Activated B cell treated with CpG ODN at 0.5 μM for 24 hours (primary cell): ENCODE measurements around the gene MRPL19. TPM values are rescaled to one million over a fixed set of nuclear protein-coding genes. Genes with fewer than 3 reads are reported as not detected.

Experiments used
- ATAC-seq: fragments of 200-7000 bp; cut with Tn5 transposase; one replicate; pipeline ENCODE4 v1.10.0; 2021; ENCODE audit warnings: low read depth, mild to moderate bottlenecking, moderate library complexity
- CTCF ChIA-PET: fragments of 350-600 bp; sonication (Branson Sonifier 250); formaldehyde crosslinking; loops from one replicate; lab custom pipeline; 2021; ENCODE audit warnings: antibody characterized with exemption; lab: Charles Lee
- POLR2A ChIA-PET: fragments of 350-600 bp; sonication (Branson Sonifier 250); formaldehyde crosslinking; loops from one replicate; lab custom pipeline; 2021; ENCODE audit warnings: antibody characterized with exemption; lab: Charles Lee
- DNase-seq: peaks from one replicate; pipeline ENCODE4 v3.0.0; 2022
- H3K27ac Mint-ChIP-seq: one replicate; pipeline ENCODE4 v1.8.0; 2020; ENCODE audit warnings: mixed read lengths
- H3K27me3 Mint-ChIP-seq: one replicate; pipeline ENCODE4 v1.8.0; 2021; ENCODE audit warnings: mixed read lengths
- H3K36me3 Mint-ChIP-seq: one replicate; pipeline ENCODE4 v1.8.0; 2021; ENCODE audit warnings: low read depth, mixed read lengths
- H3K4me1 Mint-ChIP-seq: one replicate; pipeline ENCODE4 v1.8.0; 2021; ENCODE audit warnings: mixed read lengths
- H3K4me3 Mint-ChIP-seq: one replicate; pipeline ENCODE4 v1.8.0; 2020; ENCODE audit warnings: mild to moderate bottlenecking, mixed read lengths
- H3K9me3 Mint-ChIP-seq: one replicate; pipeline ENCODE4 v1.8.0; 2020; ENCODE audit warnings: mixed read lengths
- CTCF ChIP-seq: fragments of 200-600 bp; IDR thresholded peaks from one replicate; pipeline ENCODE4 v1.8.0; 2022; ENCODE audit warnings: antibody characterized with exemption, mild to moderate bottlenecking
- intact Hi-C: fragments of 100-400 bp; cut with micrococcal nuclease; formaldehyde crosslinking; loops from one replicate; pipeline ENCODE4 v1.15.1; 2024
- total RNA-seq: library from RNA; stranded (reverse); gene quantifications from 2 replicates; pipeline ENCODE4 v1.2.3, GENCODE V29; 2022

MRPL19 gene
- total RNA-seq, 1 donor from 2014 or later, result 39.6 TPM

DNA sequence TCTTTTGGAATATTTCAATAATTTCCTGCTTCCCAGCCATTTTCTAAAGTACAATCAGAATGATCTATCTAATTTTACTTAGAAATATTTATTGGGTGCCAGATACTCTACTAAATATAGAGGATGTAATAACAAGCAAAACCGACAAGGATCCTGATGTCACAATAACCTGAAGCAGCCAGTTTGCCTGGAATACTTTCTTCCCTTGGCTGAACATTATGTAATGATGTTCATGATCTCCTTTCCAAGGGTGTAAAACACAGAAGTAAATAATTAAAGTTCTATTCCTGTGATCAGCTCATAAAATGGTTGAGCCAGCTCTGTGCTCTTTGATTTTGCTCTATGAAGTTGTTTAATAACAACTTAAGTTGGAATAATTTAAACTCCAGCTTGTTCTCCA, 2.6 kb upstream of the MRPL19 start:
- Mint-ChIP-seq H3K4me1 (peaks cover 21% of the 10 kb centered on the region), H3K27me3 (no peaks in the 10 kb centered on the region), H3K9me3 (no peaks in the 10 kb centered on the region), H3K36me3 (peaks cover 10% of the 10 kb centered on the region), H3K4me3 (no peak overlapping the region), H3K27ac (no peak overlapping the region)
- no peak for TF ChIP-seq CTCF
- POLR2A ChIA-PET, result no interaction called here
- CTCF ChIA-PET, result interaction anchor here (1.0 to 1.7 kb wide), 2 partner anchors 8 to 16 kb away, joined by 3 to 6 read pairs; no protein-coding TSS in a partner anchor
- ATAC-seq, result no peak
- intact Hi-C loops, result no loop called here
- DNase-seq, result no peak

DNA sequence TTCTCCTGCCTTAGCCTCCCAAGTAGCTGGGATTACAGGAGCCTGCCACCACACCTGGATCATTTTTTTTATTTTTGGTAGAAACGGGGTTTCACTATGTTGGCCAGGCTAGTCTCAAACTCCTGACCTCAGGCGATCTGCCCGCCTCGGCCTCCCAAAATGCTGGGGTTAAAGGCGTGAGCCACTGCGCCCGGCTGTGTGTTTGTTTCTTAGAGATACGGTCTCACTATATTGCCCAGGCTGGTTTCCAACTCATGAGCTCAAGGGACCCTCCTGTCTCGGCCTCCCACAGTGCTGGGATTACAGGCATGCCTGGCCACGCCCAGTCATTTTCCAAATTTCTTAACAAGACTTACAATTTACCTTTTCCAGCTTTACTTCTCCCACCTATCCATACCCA, 940 bp upstream of the MRPL19 start:
- H3K36me3 Mint-ChIP-seq, result peaks cover 23% of the 10 kb centered on the region
- intact Hi-C loops, result loop anchor here (1.0 kb wide), 3 partner anchors 32 to 687 kb away; partner anchors contain the start of genes GCFC2 and POLE4
- TF ChIP-seq CTCF, result no peak
- H3K4me1 Mint-ChIP-seq, result peaks cover 23% of the 10 kb centered on the region
- DNase-seq (no peak), ATAC-seq (no peak)
- H3K4me3 Mint-ChIP-seq, result no peak overlapping the region
- H3K27me3 Mint-ChIP-seq, result no peaks in the 10 kb centered on the region
- ChIA-PET POLR2A (no interaction called here), CTCF (interaction anchor here (1.9 kb wide), 1 partner anchor 31 kb away, joined by 5 read pairs; no protein-coding TSS in a partner anchor)
- H3K27ac Mint-ChIP-seq, result no peak overlapping the region
- H3K9me3 Mint-ChIP-seq, result no peaks in the 10 kb centered on the region

- ChIA-PET POLR2A (interaction anchor here (1.1 kb wide), 1 partner anchor 64 kb away, joined by 5 read pairs; the partner anchor contains the start of gene GCFC2), CTCF (interaction anchor here (1.9 kb wide), 1 partner anchor 31 kb away, joined by 5 read pairs; no protein-coding TSS in a partner anchor)
- H3K4me3 Mint-ChIP-seq, result peak overlapping the region; percentile 95
- DNase-seq (no peak), ATAC-seq (no peak)
- TF ChIP-seq CTCF, result no peak
- intact Hi-C loops, result loop anchor here (1.0 kb wide), 3 partner anchors 31 to 688 kb away; partner anchors contain the start of genes GCFC2 and POLE4
- H3K27ac Mint-ChIP-seq, result peak overlapping the region; percentile 91
- peaks cover 23% of the 10 kb centered on the region for H3K4me1 Mint-ChIP-seq
- H3K36me3 Mint-ChIP-seq, result peaks cover 27% of the 10 kb centered on the region
- H3K9me3 Mint-ChIP-seq, result no peaks in the 10 kb centered on the region
- no peaks in the 10 kb centered on the region for H3K27me3 Mint-ChIP-seq
Measured at GRCh38 chr2:75646090-75646582, 447 bp upstream of the MRPL19 start.

GRCh38 chr2:75647771-75648170, 1.2 kb downstream of the MRPL19 start:
- peaks cover 23% of the 10 kb centered on the region for H3K4me1 Mint-ChIP-seq
- H3K27ac Mint-ChIP-seq, result peak overlapping the region; percentile 91
- no peak for ATAC-seq
- no peaks in the 10 kb centered on the region for H3K9me3 Mint-ChIP-seq
- ChIA-PET POLR2A (no interaction called here), CTCF (no interaction called here)
- peaks cover 41% of the 10 kb centered on the region for H3K36me3 Mint-ChIP-seq
- intact Hi-C loops, result no loop called here
- no peak for DNase-seq
- no peak for TF ChIP-seq CTCF
- peak overlapping the region; percentile 95 for H3K4me3 Mint-ChIP-seq
- no peaks in the 10 kb centered on the region for H3K27me3 Mint-ChIP-seq

DNA sequence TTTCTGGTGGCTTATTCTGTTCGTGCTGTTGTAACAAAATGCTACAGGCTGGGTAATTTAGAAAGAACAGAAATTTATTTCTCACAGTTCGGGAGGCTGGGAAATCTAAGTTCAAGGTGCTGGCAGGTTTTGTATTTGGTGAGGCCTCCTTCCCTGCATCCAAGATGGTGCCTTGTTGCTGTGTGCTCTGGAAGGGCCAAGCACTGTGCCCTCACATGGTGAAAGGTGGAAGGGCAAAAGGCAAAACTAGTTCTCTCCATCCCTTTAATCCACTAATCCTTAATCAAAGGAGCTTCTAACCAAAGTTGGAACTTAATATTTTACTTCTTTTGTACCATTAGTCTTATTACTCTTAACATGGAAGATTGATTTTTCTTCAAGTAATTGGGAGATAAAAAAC, 7.4 kb downstream of the MRPL19 start:
- POLR2A ChIA-PET, result no interaction called here
- no peak for TF ChIP-seq CTCF
- Mint-ChIP-seq H3K9me3 (peaks cover 9% of the 10 kb centered on the region), H3K27ac (no peak overlapping the region), H3K4me3 (no peak overlapping the region), H3K4me1 (peaks cover 5% of the 10 kb centered on the region), H3K36me3 (peaks cover 89% of the 10 kb centered on the region), H3K27me3 (no peaks in the 10 kb centered on the region)
- intact Hi-C loops, result no loop called here
- CTCF ChIA-PET, result no interaction called here
- DNase-seq, result no peak
- no peak for ATAC-seq
